ENCODE data around the gene C8G.
A peak's percentile ranks its signal among the peaks of the same experiment; 100 is the strongest.

The C8G gene

GRCh38 chr9:136944519-136945332 is at the start of gene C8G, which contains the start of gene FBXW5:
Gene C8G (plus strand): TSS chr9:136945243. CDS start chr9:136945321, 78 bp downstream.
Gene FBXW5 (minus strand): TSS chr9:136944738. CDS start chr9:136944083, 655 bp downstream.
- peak; percentile 44 for DNase-seq

GRCh38 chr9:136896027-136896426 is 49.0 kb upstream of the C8G start:
- DNase-seq: no peak

GRCh38 chr9:136898483-136899100 is 46.5 kb upstream of the C8G start:
- no peak for DNase-seq

- no peak for DNase-seq
These were observed 45.8 kb upstream of the C8G start for GRCh38 chr9:136899196-136899595.

GRCh38 chr9:136900556-136900955 is 44.5 kb upstream of the C8G start:
- DNase-seq: no peak

GRCh38 chr9:136900988-136901515 is 44.0 kb upstream of the C8G start:
- no peak for DNase-seq

- no peak for DNase-seq
These were observed 43.4 kb upstream of the C8G start for GRCh38 chr9:136901516-136902258.

- no peak for DNase-seq
These were observed 42.7 kb upstream of the C8G start for GRCh38 chr9:136902259-136902821.

- DNase-seq: no peak
These were observed 41.9 kb upstream of the C8G start for GRCh38 chr9:136903041-136903554.

GRCh38 chr9:136906266-136906665 is 38.8 kb upstream of the C8G start:
- DNase-seq: no peak

- DNase-seq: no peak
These were observed 37.8 kb upstream of the C8G start for GRCh38 chr9:136907011-136907914.

GRCh38 chr9:136910197-136910900 is 34.7 kb upstream of the C8G start:
- no peak for DNase-seq

- DNase-seq: no peak
These were observed 34.2 kb upstream of the C8G start for GRCh38 chr9:136910901-136911245.

GRCh38 chr9:136913701-136914438 is 31.2 kb upstream of the C8G start:
- DNase-seq: no peak

GRCh38 chr9:136915632-136916329 is 29.3 kb upstream of the C8G start:
- no peak for DNase-seq

- no peak for DNase-seq
These were observed 28.5 kb upstream of the C8G start for GRCh38 chr9:136916330-136917184.

GRCh38 chr9:136917902-136918301 is 27.1 kb upstream of the C8G start:
- DNase-seq: no peak

GRCh38 chr9:136920069-136920468 is 25.0 kb upstream of the C8G start:
- DNase-seq: no peak

- no peak for DNase-seq
These were observed 24.3 kb upstream of the C8G start for GRCh38 chr9:136920734-136921231.

All from NCI-H2081 treated with DMSO at 0.1 percent for 48 hours (cell line).